ENCODE measurements around the gene PAQR4. TPM values are rescaled to one million over a fixed set of nuclear protein-coding genes. Genes with fewer than 3 reads are reported as not detected.
"Not testable (repeated sequence)": the region's sequence is repeated elsewhere in the genome, so short reads cannot be mapped to it uniquely, and the experiment has no call there.

Gene PAQR4
- total RNA-seq (2012; rRNA removed) = 5.8 and 10.7 TPM in 2 replicates

DNA sequence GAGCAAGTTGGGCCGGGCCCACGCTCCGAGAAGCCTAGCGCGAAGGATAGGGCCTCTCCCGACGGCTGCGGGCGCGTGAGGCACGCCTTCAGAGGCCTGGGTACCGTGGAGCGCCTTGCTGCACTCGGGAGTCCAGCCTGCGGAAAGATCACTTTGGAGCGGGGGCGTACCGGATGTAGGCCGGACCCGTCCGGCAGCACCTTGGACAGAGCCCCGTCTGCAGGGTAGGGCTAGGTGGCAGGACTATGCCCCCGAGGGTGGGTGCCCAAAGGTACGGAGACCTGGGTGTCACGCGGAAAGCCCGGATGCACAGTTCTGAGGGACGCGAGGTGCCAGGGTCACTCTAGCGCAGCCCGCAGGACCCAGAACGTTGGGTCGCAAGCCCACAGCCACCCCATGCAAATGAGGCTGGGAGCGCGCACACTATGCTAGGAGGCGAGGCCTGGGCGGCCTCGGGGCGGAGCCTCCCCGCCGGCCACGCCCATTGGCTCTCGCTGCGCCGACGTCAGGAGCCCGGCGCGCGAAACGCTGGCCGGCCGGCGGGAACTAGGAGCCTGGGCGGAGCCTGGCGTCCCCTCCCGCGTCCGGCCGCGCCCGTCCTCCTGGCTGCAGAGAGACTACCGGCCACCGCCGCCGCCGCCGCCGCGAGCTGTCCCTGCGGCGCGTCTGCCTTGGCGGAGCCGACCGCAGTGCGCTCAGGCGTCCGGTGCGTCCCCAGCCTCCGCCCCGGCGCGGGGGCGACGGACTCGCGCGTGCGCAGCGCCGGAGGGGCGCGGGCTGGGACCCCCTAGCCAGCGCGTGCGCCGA is at the start of gene PAQR4:
Gene PAQR4, plus strand, starts transcription at position 611 of the 807 bp plus-strand sequence. CDS start 327 bp downstream, outside the sequence.
- H3K27me3 ChIP-seq (ENCODE audit: control insufficient read depth, insufficient read depth, low read length) = peaks cover 26% of the 10 kb centered on the region
- H3K9ac ChIP-seq (ENCODE audit: low read depth, low read length) = peak within 1 kb of the TSS; percentile 84
- H3K4me3 ChIP-seq (ENCODE audit: low read length) = peak within 1 kb of the TSS; percentile 81
- no peaks in the 10 kb centered on the region for H3K9me3 ChIP-seq (replicated peaks; ENCODE audit: low read length)
- H3K4me1 ChIP-seq (ENCODE audit: control insufficient read depth, insufficient read depth, low read length) = peaks cover 29% of the 10 kb centered on the region
- H3K36me3 ChIP-seq (ENCODE audit: insufficient read depth, low read length) = no peaks in the 10 kb centered on the region
- peak within 1 kb of the TSS; percentile 97 for H3K4me2 ChIP-seq (ENCODE audit: low read length)

GRCh38 chr16:2919511-2920255 is 49.5 kb upstream of the PAQR4 start:
- Histone ChIP-seq H3K9me3 (replicated peaks; ENCODE audit: low read length) (no peaks in the 10 kb centered on the region), H3K4me2 (ENCODE audit: low read length) (no peak overlapping the region), H3K9ac (ENCODE audit: low read depth, low read length) (peak overlapping the region; percentile 15), H3K27me3 (ENCODE audit: control insufficient read depth, insufficient read depth, low read length) (no peaks in the 10 kb centered on the region), H3K36me3 (ENCODE audit: insufficient read depth, low read length) (peaks cover 13% of the 10 kb centered on the region), H3K4me1 (ENCODE audit: control insufficient read depth, insufficient read depth, low read length) (peaks cover 22% of the 10 kb centered on the region), H3K4me3 (ENCODE audit: low read length) (no peak overlapping the region)

DNA sequence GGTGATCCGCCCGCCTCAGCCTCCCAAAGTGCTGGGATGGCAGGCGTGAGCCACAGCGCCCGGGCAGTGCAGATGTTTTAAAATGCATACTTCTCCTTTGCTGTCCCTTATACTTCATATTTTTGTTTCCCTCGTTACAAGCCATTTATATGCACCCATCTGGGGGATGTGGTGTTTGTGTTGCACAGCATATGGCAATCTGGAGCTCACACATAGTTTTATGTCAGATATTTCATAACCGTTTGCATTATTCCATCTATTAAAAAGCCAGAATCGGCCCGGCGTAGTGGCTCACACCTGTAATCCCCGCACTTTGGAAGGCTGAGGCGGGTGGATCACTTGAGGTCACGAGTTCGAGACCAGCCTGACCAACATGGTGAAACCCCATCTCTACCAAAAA is 45.7 kb upstream of the PAQR4 start:
- Histone ChIP-seq H3K4me2 (ENCODE audit: low read length) (no peak overlapping the region), H3K36me3 (ENCODE audit: insufficient read depth, low read length) (peaks cover 6% of the 10 kb centered on the region), H3K9ac (ENCODE audit: low read depth, low read length) (no peak overlapping the region), H3K4me3 (ENCODE audit: low read length) (no peak overlapping the region), H3K27me3 (ENCODE audit: control insufficient read depth, insufficient read depth, low read length) (no peaks in the 10 kb centered on the region), H3K9me3 (replicated peaks; ENCODE audit: low read length) (no peaks in the 10 kb centered on the region), H3K4me1 (ENCODE audit: control insufficient read depth, insufficient read depth, low read length) (peaks cover 6% of the 10 kb centered on the region)

GRCh38 chr16:2924901-2925755 is 44.0 kb upstream of the PAQR4 start:
- Histone ChIP-seq H3K9me3 (replicated peaks; ENCODE audit: low read length) (no peaks in the 10 kb centered on the region), H3K4me2 (ENCODE audit: low read length) (no peak overlapping the region), H3K36me3 (ENCODE audit: insufficient read depth, low read length) (peaks cover 11% of the 10 kb centered on the region), H3K4me1 (ENCODE audit: control insufficient read depth, insufficient read depth, low read length) (peaks cover 4% of the 10 kb centered on the region), H3K27me3 (ENCODE audit: control insufficient read depth, insufficient read depth, low read length) (no peaks in the 10 kb centered on the region), H3K9ac (ENCODE audit: low read depth, low read length) (no peak overlapping the region), H3K4me3 (ENCODE audit: low read length) (no peak overlapping the region)

- peaks cover 18% of the 10 kb centered on the region for H3K36me3 ChIP-seq (ENCODE audit: insufficient read depth, low read length)
- no peaks in the 10 kb centered on the region for H3K27me3 ChIP-seq (ENCODE audit: control insufficient read depth, insufficient read depth, low read length)
- H3K4me1 ChIP-seq (ENCODE audit: control insufficient read depth, insufficient read depth, low read length) = peaks cover 4% of the 10 kb centered on the region
- no peak overlapping the region for H3K4me3 ChIP-seq (ENCODE audit: low read length)
- H3K4me2 ChIP-seq (ENCODE audit: low read length) = no peak overlapping the region
- H3K9me3 ChIP-seq (replicated peaks; ENCODE audit: low read length) = no peaks in the 10 kb centered on the region
- H3K9ac ChIP-seq (ENCODE audit: low read depth, low read length) = no peak overlapping the region
Measured at GRCh38 chr16:2925951-2926649, 43.0 kb upstream of the PAQR4 start.

- Histone ChIP-seq H3K27me3 (ENCODE audit: control insufficient read depth, insufficient read depth, low read length) (no peaks in the 10 kb centered on the region), H3K4me1 (ENCODE audit: control insufficient read depth, insufficient read depth, low read length) (peaks cover 4% of the 10 kb centered on the region), H3K9ac (ENCODE audit: low read depth, low read length) (no peak overlapping the region), H3K4me2 (ENCODE audit: low read length) (peak overlapping the region; percentile 67), H3K9me3 (replicated peaks; ENCODE audit: low read length) (no peaks in the 10 kb centered on the region), H3K4me3 (ENCODE audit: low read length) (peak overlapping the region; percentile 25), H3K36me3 (ENCODE audit: insufficient read depth, low read length) (peaks cover 21% of the 10 kb centered on the region)
Measured at GRCh38 chr16:2926650-2926999, 42.5 kb upstream of the PAQR4 start.

DNA sequence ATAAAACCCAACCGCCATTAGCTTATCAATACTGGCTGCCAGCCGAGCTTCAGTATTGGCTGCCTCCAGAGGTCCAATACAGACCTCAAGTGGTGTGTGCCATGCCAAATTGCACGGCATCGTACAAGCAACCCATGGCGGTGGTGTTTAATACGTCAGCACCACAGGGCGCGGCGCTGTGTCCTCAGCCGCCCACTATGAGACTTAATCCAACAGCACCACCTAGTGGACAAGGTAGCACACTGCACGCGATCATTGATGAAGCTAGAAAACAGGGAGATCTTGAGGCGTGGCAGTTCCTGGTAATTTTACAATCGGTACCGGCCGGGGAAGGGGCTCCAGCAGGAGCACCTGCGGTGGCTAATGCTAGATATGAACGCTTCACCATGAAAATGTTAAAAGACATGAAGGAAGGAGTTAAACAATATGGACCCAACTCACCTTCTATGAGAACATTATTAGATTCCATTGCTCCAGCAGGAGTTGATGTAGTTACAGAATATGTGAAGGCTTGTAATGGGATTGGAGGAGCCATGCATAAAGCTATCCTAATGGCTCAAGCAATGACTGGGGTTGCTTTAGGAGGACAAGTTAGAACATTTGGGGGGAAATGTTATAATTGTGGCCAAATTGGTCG is 42.0 kb upstream of the PAQR4 start:
- Histone ChIP-seq H3K9ac (ENCODE audit: low read depth, low read length) (no peak overlapping the region), H3K4me2 (ENCODE audit: low read length) (peak overlapping the region; percentile 67), H3K4me3 (ENCODE audit: low read length) (peak overlapping the region; percentile 25), H3K9me3 (replicated peaks; ENCODE audit: low read length) (no peaks in the 10 kb centered on the region), H3K36me3 (ENCODE audit: insufficient read depth, low read length) (peaks cover 21% of the 10 kb centered on the region), H3K27me3 (ENCODE audit: control insufficient read depth, insufficient read depth, low read length) (no peaks in the 10 kb centered on the region), H3K4me1 (ENCODE audit: control insufficient read depth, insufficient read depth, low read length) (peaks cover 4% of the 10 kb centered on the region)

DNA sequence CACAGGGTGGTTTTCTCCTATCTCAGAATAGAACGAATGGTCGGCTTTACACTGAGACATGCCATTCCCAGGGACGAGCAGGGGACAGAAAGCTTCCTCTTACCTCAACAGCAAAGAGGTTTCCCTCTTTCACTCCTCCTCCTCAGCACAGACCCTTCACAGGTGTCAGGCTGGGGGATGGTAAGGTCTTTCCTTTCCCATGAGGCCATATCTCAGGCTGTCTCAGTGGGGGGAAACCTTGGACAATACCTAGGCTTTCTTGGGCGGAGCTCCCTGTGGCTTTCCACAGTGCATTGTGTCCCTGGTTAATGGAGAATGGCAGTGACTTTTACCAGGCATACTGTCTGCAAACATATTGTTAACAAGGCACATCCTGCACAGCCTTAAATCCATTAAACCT is 41.0 kb upstream of the PAQR4 start:
- not testable (repeated sequence) for H3K9ac ChIP-seq (ENCODE audit: low read depth, low read length); H3K4me3 ChIP-seq (ENCODE audit: low read length); H3K27me3 ChIP-seq (ENCODE audit: control insufficient read depth, insufficient read depth, low read length); H3K4me1 ChIP-seq (ENCODE audit: control insufficient read depth, insufficient read depth, low read length); H3K4me2 ChIP-seq (ENCODE audit: low read length); H3K9me3 ChIP-seq (replicated peaks; ENCODE audit: low read length)
- H3K36me3 ChIP-seq (ENCODE audit: insufficient read depth, low read length) = peaks cover 21% of the 10 kb centered on the region

DNA sequence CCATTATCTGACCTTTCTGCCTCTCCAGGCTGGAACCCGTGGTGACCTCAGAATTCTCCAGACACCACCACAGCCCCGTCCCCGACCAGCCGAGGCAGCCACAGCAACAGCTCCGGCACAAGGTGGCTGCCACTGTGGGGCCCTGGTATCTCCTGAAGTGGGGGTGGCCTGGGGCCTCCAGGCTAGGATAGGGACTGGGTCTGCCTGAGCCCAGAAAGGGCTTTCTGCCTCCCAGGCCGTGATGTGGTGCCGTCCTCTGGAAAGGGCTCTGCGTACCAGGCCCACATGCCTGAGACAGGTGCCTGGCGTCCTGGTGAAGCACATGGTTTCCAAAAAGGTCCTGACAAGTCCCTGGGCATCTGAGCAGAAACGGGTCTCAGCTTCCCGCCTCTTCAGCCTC is 40.4 kb upstream of the PAQR4 start:
- peaks cover 21% of the 10 kb centered on the region for H3K36me3 ChIP-seq (ENCODE audit: insufficient read depth, low read length)
- no peak overlapping the region for H3K4me3 ChIP-seq (ENCODE audit: low read length)
- no peaks in the 10 kb centered on the region for H3K9me3 ChIP-seq (replicated peaks; ENCODE audit: low read length)
- no peaks in the 10 kb centered on the region for H3K27me3 ChIP-seq (ENCODE audit: control insufficient read depth, insufficient read depth, low read length)
- no peak overlapping the region for H3K9ac ChIP-seq (ENCODE audit: low read depth, low read length)
- peaks cover 4% of the 10 kb centered on the region for H3K4me1 ChIP-seq (ENCODE audit: control insufficient read depth, insufficient read depth, low read length)
- no peak overlapping the region for H3K4me2 ChIP-seq (ENCODE audit: low read length)

DNA sequence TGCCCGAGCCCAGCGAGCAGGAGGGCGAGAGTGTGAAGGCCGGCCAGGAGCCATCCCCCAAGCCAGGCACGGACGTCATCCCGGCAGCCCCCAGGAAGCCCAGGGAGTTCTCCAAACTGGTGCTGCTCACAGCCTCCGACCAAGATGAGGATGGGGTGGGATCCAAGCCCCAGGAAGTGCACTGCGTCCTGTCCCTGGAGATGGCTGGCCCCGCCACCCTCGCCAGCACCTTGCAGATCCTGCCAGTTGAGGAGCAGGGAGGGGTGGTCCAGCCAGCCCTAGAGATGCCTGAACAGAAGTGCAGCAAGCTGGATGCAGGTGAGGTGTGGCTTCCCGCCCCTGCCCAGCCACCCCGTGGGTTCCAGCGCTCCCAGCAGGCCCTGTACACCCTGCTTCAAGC is 39.5 kb upstream of the PAQR4 start:
- H3K4me2 ChIP-seq (ENCODE audit: low read length) = no peak overlapping the region
- H3K9me3 ChIP-seq (replicated peaks; ENCODE audit: low read length) = no peaks in the 10 kb centered on the region
- H3K27me3 ChIP-seq (ENCODE audit: control insufficient read depth, insufficient read depth, low read length) = no peaks in the 10 kb centered on the region
- peaks cover 4% of the 10 kb centered on the region for H3K4me1 ChIP-seq (ENCODE audit: control insufficient read depth, insufficient read depth, low read length)
- H3K9ac ChIP-seq (ENCODE audit: low read depth, low read length) = no peak overlapping the region
- peaks cover 25% of the 10 kb centered on the region for H3K36me3 ChIP-seq (ENCODE audit: insufficient read depth, low read length)
- H3K4me3 ChIP-seq (ENCODE audit: low read length) = no peak overlapping the region
